Measurements from ENCODE around the gene SLC22A3.

SLC22A3 gene

DNA sequence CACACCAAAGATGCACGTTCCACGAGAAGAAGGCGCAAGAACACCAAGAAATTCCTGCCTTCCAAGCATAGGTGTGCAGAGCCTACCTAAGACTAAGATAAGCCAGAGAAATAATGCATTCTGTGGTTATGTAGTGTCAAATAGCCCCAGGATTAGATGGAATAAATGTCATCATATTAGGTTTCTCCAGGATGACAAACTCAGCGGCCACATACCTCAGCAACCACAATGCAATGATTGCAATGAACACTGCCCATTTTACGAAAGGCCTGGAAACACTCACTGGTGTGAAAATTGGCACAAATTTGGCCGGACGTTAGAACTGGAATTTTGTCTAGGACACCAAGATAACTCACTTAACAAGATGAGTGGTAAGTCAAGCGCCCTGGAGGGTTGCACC, 129.7 kb downstream of the SLC22A3 start:
- WGBS (ENCODE audit: extremely low coverage, insufficient coverage, insufficient read length): no CpG with 5 or more reads among the region's 8 CpGs
- Histone ChIP-seq H3K14ac (ENCODE audit: low read length) (no peak overlapping the region), H3K18ac (ENCODE audit: low read length) (no peak overlapping the region), H2BK5ac (ENCODE audit: low read depth, low read length, poor library complexity) (no peak overlapping the region), H3K36me3 (ENCODE audit: control insufficient read depth in 1 of 2, insufficient read depth in 2 of 2, low read length in 2 of 2) (no peaks in the 10 kb centered on the region), H4K91ac (ENCODE audit: low read depth, low read length) (no peak overlapping the region), H2BK120ac (ENCODE audit: insufficient read depth, low read length, poor library complexity) (no peak overlapping the region), H4K8ac (ENCODE audit: low read depth, low read length) (no peak overlapping the region), H2BK12ac (ENCODE audit: low read length) (no peak overlapping the region), H3K9me3 (ENCODE audit: insufficient read depth, low read depth, low read length) (no peaks in the 10 kb centered on the region), H3K9ac (ENCODE audit: low read length) (no peak overlapping the region), H3K27me3 (ENCODE audit: insufficient read depth, low read length) (no peaks in the 10 kb centered on the region), H3K79me2 (ENCODE audit: control insufficient read depth, insufficient read depth, low read length, poor library complexity) (no peaks in the 10 kb centered on the region), H3K4me2 (ENCODE audit: low read length) (no peak overlapping the region), H2AK5ac (ENCODE audit: low read length) (no peak overlapping the region), H3K27ac (ENCODE audit: low read depth, low read length) (no peak overlapping the region), H3K23ac (ENCODE audit: low read length) (no peak overlapping the region), H4K12ac (ENCODE audit: low read depth, low read length) (no peak overlapping the region), H3K4me1 (ENCODE audit: control insufficient read depth in 1 of 2, insufficient read depth in 2 of 2, low read length in 2 of 2) (no peaks in the 10 kb centered on the region), H3K79me1 (ENCODE audit: low read length) (no peaks in the 10 kb centered on the region), H3K4me3 (ENCODE audit: low read depth, low read length) (no peak overlapping the region), H2AFZ (ENCODE audit: insufficient read depth, low read length, poor library complexity) (no peak overlapping the region), H3K4ac (ENCODE audit: low read depth, low read length) (no peak overlapping the region)
- DNase-seq: no peak

DNA sequence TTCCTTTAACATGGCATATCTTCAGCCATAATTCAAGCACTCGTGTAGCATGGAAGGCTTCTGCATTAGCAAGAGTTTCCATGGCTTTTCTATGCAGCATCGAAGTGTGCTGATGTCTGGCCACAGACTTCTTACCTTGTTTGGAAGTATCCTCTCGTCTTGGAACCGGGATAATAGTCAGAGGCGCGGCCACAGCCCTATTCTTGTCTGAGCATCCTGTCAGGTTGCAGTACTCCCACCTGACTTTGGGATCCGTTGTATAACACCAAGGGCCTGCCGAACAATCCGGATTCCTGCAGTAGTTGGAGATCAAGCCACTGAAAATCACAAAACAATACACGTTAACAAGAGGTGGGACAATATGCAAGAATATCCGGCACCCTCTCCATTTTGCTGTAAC, 138.9 kb downstream of the SLC22A3 start:
- Histone ChIP-seq H3K4ac (ENCODE audit: low read depth, low read length) (no peak overlapping the region), H2BK5ac (ENCODE audit: low read depth, low read length, poor library complexity) (no peak overlapping the region), H4K12ac (ENCODE audit: low read depth, low read length) (no peak overlapping the region), H3K23ac (ENCODE audit: low read length) (no peak overlapping the region), H3K4me2 (ENCODE audit: low read length) (no peak overlapping the region), H3K27me3 (ENCODE audit: insufficient read depth, low read length) (no peaks in the 10 kb centered on the region), H3K4me1 (ENCODE audit: control insufficient read depth in 1 of 2, insufficient read depth in 2 of 2, low read length in 2 of 2) (no peaks in the 10 kb centered on the region), H3K36me3 (ENCODE audit: control insufficient read depth in 1 of 2, insufficient read depth in 2 of 2, low read length in 2 of 2) (no peaks in the 10 kb centered on the region), H3K14ac (ENCODE audit: low read length) (no peak overlapping the region), H3K4me3 (ENCODE audit: low read depth, low read length) (no peak overlapping the region), H2BK120ac (ENCODE audit: insufficient read depth, low read length, poor library complexity) (no peak overlapping the region), H2BK12ac (ENCODE audit: low read length) (no peak overlapping the region), H3K79me2 (ENCODE audit: control insufficient read depth, insufficient read depth, low read length, poor library complexity) (no peaks in the 10 kb centered on the region), H3K27ac (ENCODE audit: low read depth, low read length) (no peak overlapping the region), H3K79me1 (ENCODE audit: low read length) (no peaks in the 10 kb centered on the region), H3K18ac (ENCODE audit: low read length) (no peak overlapping the region), H2AK5ac (ENCODE audit: low read length) (no peak overlapping the region), H2AFZ (ENCODE audit: insufficient read depth, low read length, poor library complexity) (no peak overlapping the region), H4K8ac (ENCODE audit: low read depth, low read length) (no peak overlapping the region), H3K9ac (ENCODE audit: low read length) (no peak overlapping the region), H4K91ac (ENCODE audit: low read depth, low read length) (no peak overlapping the region), H3K9me3 (ENCODE audit: insufficient read depth, low read depth, low read length) (no peaks in the 10 kb centered on the region)
- no CpG with 5 or more reads among the region's 11 CpGs for WGBS (ENCODE audit: extremely low coverage, insufficient coverage, insufficient read length)
- no peak for DNase-seq

DNA sequence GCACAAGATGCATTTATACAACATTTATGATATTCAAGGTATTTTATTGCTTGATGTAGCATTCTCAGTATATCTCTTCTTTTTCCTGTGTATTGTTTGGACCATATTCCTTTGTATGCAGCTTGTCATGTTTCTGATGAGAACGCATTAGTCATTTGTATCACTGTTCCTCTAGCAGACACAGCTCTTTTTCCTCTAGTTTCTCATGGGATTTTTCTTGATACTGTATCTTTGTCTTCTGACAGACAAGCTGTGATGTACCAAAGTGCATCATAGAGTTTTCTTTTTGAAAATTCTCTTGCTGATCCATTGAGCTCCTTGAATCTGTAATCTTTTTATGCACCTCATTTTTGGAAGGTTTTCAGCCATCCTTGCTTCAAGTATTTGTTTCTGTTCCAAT, 140.9 kb downstream of the SLC22A3 start:
- no peak overlapping the region for H3K18ac ChIP-seq (ENCODE audit: low read length)
- no peak overlapping the region for H2AFZ ChIP-seq (ENCODE audit: insufficient read depth, low read length, poor library complexity)
- no peak overlapping the region for H3K4me2 ChIP-seq (ENCODE audit: low read length)
- no peaks in the 10 kb centered on the region for H3K79me1 ChIP-seq (ENCODE audit: low read length)
- H3K23ac ChIP-seq (ENCODE audit: low read length): no peak overlapping the region
- no peak overlapping the region for H2BK12ac ChIP-seq (ENCODE audit: low read length)
- no peak overlapping the region for H4K91ac ChIP-seq (ENCODE audit: low read depth, low read length)
- H3K27ac ChIP-seq (ENCODE audit: low read depth, low read length): no peak overlapping the region
- H3K4me1 ChIP-seq (ENCODE audit: control insufficient read depth in 1 of 2, insufficient read depth in 2 of 2, low read length in 2 of 2): no peaks in the 10 kb centered on the region
- no peak for DNase-seq
- no peaks in the 10 kb centered on the region for H3K9me3 ChIP-seq (ENCODE audit: insufficient read depth, low read depth, low read length)
- no peak overlapping the region for H3K9ac ChIP-seq (ENCODE audit: low read length)
- H3K79me2 ChIP-seq (ENCODE audit: control insufficient read depth, insufficient read depth, low read length, poor library complexity): no peaks in the 10 kb centered on the region
- no peak overlapping the region for H4K8ac ChIP-seq (ENCODE audit: low read depth, low read length)
- no CpG with 5 or more reads among the region's 1 CpG for WGBS (ENCODE audit: extremely low coverage, insufficient coverage, insufficient read length)
- no peak overlapping the region for H3K4me3 ChIP-seq (ENCODE audit: low read depth, low read length)
- H3K4ac ChIP-seq (ENCODE audit: low read depth, low read length): no peak overlapping the region
- no peaks in the 10 kb centered on the region for H3K27me3 ChIP-seq (ENCODE audit: insufficient read depth, low read length)
- H4K12ac ChIP-seq (ENCODE audit: low read depth, low read length): no peak overlapping the region
- no peak overlapping the region for H3K14ac ChIP-seq (ENCODE audit: low read length)
- H3K36me3 ChIP-seq (ENCODE audit: control insufficient read depth in 1 of 2, insufficient read depth in 2 of 2, low read length in 2 of 2): no peaks in the 10 kb centered on the region
- H2BK5ac ChIP-seq (ENCODE audit: low read depth, low read length, poor library complexity): no peak overlapping the region
- H2AK5ac ChIP-seq (ENCODE audit: low read length): no peak overlapping the region
- no peak overlapping the region for H2BK120ac ChIP-seq (ENCODE audit: insufficient read depth, low read length, poor library complexity)

DNA sequence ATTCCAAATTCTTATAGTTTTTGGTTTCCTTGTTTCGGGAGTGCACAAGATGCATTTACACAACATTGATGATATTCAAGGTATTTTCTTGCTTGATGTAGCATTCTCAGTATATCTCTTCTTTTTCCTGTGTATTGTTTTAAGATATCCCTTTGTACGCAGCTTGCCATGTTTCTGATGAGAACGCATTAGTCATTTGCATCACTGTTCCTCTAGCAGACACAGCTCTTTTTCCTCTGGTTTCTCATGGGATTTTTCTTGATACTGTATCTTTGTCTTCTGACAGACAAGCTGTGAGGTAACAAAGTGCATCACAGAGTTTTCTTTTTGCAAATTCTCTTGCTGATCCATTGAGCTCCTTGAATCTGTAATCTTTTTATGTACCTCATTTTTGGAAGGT, 146.4 kb downstream of the SLC22A3 start:
- no peaks in the 10 kb centered on the region for H3K27me3 ChIP-seq (ENCODE audit: insufficient read depth, low read length)
- H3K79me1 ChIP-seq (ENCODE audit: low read length): no peaks in the 10 kb centered on the region
- no peaks in the 10 kb centered on the region for H3K36me3 ChIP-seq (ENCODE audit: control insufficient read depth in 1 of 2, insufficient read depth in 2 of 2, low read length in 2 of 2)
- no peak for DNase-seq
- H3K4me3 ChIP-seq (ENCODE audit: low read depth, low read length): no peak overlapping the region
- H4K91ac ChIP-seq (ENCODE audit: low read depth, low read length): no peak overlapping the region
- no peaks in the 10 kb centered on the region for H3K4me1 ChIP-seq (ENCODE audit: control insufficient read depth in 1 of 2, insufficient read depth in 2 of 2, low read length in 2 of 2)
- H2BK12ac ChIP-seq (ENCODE audit: low read length): no peak overlapping the region
- no peak overlapping the region for H4K8ac ChIP-seq (ENCODE audit: low read depth, low read length)
- H4K12ac ChIP-seq (ENCODE audit: low read depth, low read length): no peak overlapping the region
- peaks cover 2% of the 10 kb centered on the region for H3K9me3 ChIP-seq (ENCODE audit: insufficient read depth, low read depth, low read length)
- no peak overlapping the region for H3K4me2 ChIP-seq (ENCODE audit: low read length)
- no peaks in the 10 kb centered on the region for H3K79me2 ChIP-seq (ENCODE audit: control insufficient read depth, insufficient read depth, low read length, poor library complexity)
- H2BK120ac ChIP-seq (ENCODE audit: insufficient read depth, low read length, poor library complexity): no peak overlapping the region
- no peak overlapping the region for H2AK5ac ChIP-seq (ENCODE audit: low read length)
- no peak overlapping the region for H3K9ac ChIP-seq (ENCODE audit: low read length)
- H2BK5ac ChIP-seq (ENCODE audit: low read depth, low read length, poor library complexity): no peak overlapping the region
- H3K14ac ChIP-seq (ENCODE audit: low read length): no peak overlapping the region
- no peak overlapping the region for H3K27ac ChIP-seq (ENCODE audit: low read depth, low read length)
- H2AFZ ChIP-seq (ENCODE audit: insufficient read depth, low read length, poor library complexity): no peak overlapping the region
- no peak overlapping the region for H3K18ac ChIP-seq (ENCODE audit: low read length)
- no peak overlapping the region for H3K23ac ChIP-seq (ENCODE audit: low read length)
- WGBS (ENCODE audit: extremely low coverage, insufficient coverage, insufficient read length): no CpG with 5 or more reads among the region's 3 CpGs
- H3K4ac ChIP-seq (ENCODE audit: low read depth, low read length): no peak overlapping the region
